Bronchial epithelial cell (primary cell): ENCODE data around the gene WAPL. TPM values are rescaled to one million over a fixed set of nuclear protein-coding genes. Genes with fewer than 3 reads are reported as not detected.

Experiments
- DNase-seq: peaks from one replicate; pipeline ENCODE4 v3.0.0-alpha.2; 2010; ENCODE audit warnings: low read depth
- FAIRE-seq: peaks from 2 replicates; lab custom pipeline; 2011; peaks lifted over from hg19 to GRCh38; lab: Jason Lieb, UNC
- H3K27me3 ChIP-seq: 2 replicates; pipeline ENCODE4 v1.5.1; 2011; ENCODE audit warnings: low read length; ENCODE audit not compliant: control insufficient read depth, insufficient read depth
- H3K36me3 ChIP-seq: 2 replicates; pipeline ENCODE4 v1.5.1; 2011; ENCODE audit warnings: low read length; ENCODE audit not compliant: control insufficient read depth, insufficient read depth
- H3K4me3 ChIP-seq: 2 replicates; pipeline ENCODE4 v1.5.1; 2011; ENCODE audit warnings: mild to moderate bottlenecking, low read depth, low read length, control low read depth
- CTCF ChIP-seq: IDR thresholded peaks from 2 replicates; pipeline ENCODE4 v1.5.1; 2011; ENCODE audit warnings: mild to moderate bottlenecking, moderate library complexity, low read length, control low read depth, inconsistent platforms; ENCODE audit not compliant: insufficient read depth, severe bottlenecking
- total RNA-seq: library from RNA; depleted of rRNA; stranded (reverse); fragments of >200 nt; gene quantifications from 2 replicates; pipeline ENCODE4 v1.2.1, GENCODE V29; 2014

Gene WAPL
- total RNA-seq, 1 donor from 2014 or later = 41.9 TPM

GRCh38 chr10:86387178-86387794 lies 134.3 kb downstream of the WAPL start:
- H3K36me3 ChIP-seq = no peaks in the 10 kb centered on the region
- DNase-seq (no peak), FAIRE-seq (peak; percentile 13)
- no peak for TF ChIP-seq CTCF
- H3K27me3 ChIP-seq = peaks cover 9% of the 10 kb centered on the region
- H3K4me3 ChIP-seq = no peak overlapping the region

- no peak for TF ChIP-seq CTCF
- no peak for FAIRE-seq
- DNase-seq = peak; percentile 23
- H3K27me3 ChIP-seq = peaks cover 7% of the 10 kb centered on the region
- H3K4me3 ChIP-seq = no peak overlapping the region
- no peaks in the 10 kb centered on the region for H3K36me3 ChIP-seq
These were observed 135.8 kb downstream of the WAPL start for GRCh38 chr10:86385806-86386205.

Other genes with a start within 250 kb of the WAPL start
- under 0.01 and 0.13 TPM in 2 replicates for gene GRID1, start 155.0 kb downstream of the WAPL start, total RNA-seq
- not detected in 2 replicates for gene OPN4, start 132.8 kb upstream of the WAPL start, total RNA-seq
- gene LDB3, start 146.7 kb upstream of the WAPL start, total RNA-seq = under 0.01 TPM in 1 of 2 replicates, not detected in the other
- 29.6 and 32.6 TPM in 2 replicates for gene BMPR1A, start 234.8 kb upstream of the WAPL start, total RNA-seq